NOMO-1 (cell line): ENCODE results near the gene FLNB.
A peak's percentile ranks its signal among the peaks of the same experiment; 100 is the strongest.

Experiments
- DNase-seq, 2 experiments: peaks; one replicate each; lab custom pipeline; 2025; ENCODE audit not compliant: unreplicated experiment in 2 of 2; lab: John Stamatoyannopoulos, UW

Gene FLNB

DNA sequence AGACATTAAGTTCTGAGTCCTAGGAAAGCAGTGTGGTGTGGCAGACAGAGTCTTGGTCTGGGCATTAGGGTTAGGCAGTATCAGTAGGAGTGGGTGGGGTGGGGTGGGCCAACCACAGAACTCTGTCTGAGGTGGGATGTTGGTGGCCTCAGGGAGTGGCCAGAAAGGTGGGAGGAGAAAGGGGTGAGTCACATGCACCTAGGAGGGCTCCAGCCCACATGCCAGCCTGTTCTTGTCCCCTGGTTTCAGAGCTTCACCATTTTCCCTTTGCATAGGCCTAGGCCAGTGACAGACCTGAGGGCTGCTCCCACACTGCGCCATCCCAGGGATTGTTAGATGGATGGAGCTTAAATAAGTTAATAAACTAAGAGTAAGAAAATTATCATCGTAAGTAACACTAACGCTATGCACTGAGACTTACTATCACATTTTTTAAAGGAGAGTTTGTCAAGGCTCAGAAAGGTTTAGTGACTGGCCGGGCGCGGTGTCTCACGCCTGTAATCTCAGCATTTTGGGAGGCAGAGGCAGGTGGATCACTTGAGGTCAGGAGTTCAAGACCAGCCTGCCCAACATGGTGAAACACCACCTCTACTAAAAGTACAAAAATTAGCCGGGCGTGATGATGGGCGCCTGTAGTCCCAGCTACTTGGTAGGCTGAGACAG is 168.7 kb downstream of the FLNB start:
- DNase-seq, result no peak

DNA sequence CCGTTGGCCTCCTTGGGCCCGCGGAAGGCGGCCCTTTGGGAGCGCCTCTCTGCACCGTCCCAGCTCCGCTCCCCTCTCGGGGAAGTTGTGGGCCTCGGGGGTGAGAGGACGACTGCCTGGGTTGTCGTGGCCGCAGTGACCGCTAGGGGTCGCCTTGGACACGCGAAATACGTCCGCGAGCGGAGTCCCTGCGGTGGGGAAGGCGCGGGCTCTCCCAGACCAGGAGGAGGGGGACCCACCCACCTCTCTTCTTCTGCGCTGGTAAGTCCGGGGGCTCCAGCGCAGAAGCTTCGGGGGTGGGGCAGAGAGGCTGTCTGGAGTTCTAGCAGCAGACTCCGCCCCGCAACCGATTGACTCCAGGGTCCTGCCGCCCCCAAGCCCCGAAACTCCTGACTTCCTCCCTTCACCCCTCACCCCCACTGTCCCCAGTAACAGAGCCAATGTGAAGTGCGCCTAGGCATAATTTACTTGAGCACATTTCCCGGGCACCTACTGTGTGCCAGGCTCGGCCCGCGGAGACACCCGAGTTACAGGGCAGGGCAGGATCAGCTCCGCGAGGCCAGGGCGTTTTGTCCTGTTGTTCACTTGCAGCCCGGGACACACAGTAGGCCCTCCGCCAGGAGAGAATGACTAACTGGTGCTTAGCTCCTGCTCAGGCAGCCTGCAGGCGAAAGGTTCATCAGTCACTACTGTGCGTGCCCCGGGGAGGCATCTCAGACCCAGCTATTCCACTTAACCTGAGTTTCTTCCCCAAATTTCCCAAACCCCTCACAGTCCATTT is 169.7 kb downstream of the FLNB start:
- DNase-seq, result peak; percentile 68 to 69

DNA sequence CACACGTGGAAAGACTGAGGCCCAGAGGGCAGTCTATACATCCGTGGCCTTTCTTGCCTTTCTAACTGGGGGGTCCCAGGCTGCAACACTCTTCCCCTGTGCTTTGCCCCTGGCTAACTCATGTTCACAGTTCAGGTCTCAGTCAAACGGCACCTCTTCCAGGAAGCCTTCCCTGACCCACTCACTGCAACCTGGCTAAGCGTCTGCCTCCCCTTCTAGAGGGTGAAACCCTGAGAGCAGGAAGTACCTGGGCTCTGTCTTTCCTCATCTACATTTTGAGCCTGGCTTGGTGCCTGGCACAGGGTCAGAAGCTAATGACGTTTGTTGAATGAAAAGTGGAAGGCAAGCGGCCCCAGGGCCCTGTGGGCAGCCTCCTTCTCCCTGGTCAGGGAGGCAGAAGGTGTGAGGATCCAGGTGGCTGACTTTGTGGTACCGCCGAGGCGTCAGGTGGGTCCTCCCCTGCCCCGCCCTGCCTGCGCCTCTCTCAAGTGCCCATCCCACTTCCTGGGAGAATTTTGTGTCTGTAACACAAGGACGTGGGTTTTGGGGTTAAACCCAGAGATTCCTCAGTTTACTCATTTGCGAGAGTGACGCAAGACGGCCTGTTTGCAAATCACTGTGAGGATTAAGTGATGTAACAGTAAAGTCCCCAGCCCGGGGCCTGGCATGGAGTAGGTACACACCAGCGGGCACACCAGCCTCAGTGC is 170.5 kb downstream of the FLNB start:
- no peak for DNase-seq

DNA sequence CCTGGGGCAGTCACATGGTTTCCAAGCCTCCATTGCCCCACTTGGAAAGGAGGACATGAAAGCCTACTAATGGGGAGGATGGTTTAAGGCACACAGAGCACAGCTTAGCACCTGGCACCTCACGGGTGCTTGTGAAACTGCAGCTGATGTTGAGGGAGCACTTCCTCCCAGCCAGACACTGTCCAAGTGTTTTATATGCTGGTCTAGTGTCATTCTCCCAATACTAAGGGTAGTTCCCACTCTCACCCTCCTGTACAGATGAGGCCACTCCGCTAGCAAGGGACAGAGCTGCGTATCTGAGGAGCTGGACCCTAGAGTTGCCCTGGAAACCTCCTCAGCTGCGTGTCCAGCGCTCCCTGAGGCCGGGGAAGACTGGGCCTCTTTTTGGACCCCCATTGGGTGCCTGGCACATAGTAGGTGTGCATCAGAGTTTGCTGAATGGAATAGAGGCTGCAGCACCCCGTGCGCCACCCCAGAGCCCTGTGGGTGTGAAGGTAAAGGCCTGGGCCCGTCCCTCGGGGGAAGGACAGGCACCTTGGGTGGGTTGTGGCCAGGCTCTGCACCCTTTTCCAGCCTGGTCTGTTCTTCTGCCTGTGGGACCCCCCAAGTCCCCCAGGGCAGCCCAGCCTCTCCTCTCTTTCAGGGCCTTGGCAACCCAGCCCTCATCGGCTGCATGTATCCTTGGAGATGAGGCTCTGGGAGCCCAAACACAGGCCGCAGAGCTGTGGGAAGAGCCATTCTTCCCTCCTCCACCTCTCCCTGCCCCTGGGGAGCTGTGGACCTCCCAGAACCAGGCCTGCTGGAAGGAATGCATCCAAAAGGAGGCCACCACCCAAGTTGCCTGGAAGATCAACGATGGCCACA is 171.2 kb downstream of the FLNB start:
- DNase-seq, result no peak

DNA sequence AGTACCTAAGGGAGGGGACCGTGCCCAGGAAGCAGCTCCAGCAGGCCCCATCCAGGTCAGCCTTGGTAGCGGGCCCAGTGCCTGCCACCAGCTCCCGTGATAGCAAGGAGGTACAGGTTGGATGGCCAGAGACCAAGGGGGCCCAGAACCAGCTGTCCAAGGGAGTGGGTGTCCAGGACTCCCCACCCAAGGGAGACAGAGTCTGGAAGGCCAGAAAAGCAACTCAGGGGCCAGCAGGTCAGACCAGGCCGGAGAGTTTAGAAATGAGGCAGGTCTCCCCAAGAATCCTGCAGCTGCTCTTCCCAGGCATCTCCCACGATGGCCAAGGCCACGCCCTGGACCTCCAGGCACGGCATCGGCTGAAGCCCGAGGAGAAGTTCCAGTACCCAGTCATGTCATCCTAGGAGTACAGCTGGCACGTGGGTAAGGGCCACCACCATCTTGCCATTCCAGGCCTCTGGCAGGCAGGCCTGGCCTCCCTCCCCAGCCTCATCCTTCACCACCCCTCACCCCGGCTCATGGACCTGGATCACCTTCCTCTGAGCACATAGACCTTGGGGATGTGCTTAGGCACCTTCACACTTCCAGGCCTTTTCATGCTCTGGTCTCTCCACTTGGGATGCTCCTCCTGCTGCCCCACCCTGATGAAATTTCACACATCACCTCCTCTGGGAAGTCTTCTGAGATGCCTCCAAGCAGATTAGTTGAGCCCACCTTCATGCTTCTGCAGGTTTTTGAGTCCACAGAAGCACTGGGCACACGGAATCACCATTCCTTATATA is 172.1 kb downstream of the FLNB start:
- DNase-seq, result no peak

DNA sequence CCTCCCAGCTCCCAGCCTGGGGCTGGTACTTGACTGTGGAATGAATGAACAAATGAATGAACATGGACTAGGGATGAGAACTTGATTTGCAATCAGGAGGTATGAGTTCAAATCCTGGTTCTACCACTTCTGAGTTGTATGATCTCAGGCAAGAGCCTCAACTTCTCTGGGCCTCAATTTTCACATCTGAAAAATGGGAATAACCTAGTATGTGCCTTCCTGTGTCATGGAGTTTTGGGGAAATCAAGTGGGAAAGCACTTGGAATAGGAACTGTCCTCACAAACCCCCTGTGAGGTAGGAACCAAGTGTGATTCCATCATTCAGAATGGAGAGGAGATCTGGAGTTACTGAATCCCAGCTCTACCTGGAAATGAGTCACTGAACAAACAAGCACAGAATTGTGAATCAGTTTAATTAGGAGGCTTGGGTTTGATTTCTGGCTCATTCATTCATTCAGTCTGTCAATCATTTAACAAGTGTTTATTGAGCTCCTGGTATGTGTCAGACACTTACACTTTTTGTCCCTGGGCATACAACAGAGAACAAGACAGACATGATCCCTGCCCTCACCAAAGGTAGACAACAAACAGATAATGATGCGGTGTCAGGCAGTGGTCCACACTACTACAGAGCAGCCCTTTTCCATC is 172.8 kb downstream of the FLNB start:
- DNase-seq, result no peak

DNA sequence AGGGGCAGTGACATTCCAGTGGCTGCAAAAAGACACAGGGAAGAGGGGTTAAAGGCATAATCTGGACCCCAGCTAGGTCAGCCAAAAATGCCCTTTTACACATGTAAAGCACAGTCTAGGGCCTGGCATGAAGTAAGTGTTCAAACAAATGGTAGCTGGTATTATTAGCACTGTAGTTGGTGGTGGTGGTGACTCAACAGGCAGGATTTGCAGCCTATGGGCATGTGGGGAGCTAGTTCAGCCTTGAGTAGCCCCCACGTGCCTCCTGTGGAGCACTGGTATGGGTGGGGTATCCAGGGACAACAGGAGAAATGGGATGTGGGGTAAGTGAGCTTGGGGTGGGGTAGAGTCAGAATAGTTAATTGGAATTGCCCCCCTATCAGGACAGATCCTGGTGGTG is 175.0 kb downstream of the FLNB start:
- no peak for DNase-seq

DNA sequence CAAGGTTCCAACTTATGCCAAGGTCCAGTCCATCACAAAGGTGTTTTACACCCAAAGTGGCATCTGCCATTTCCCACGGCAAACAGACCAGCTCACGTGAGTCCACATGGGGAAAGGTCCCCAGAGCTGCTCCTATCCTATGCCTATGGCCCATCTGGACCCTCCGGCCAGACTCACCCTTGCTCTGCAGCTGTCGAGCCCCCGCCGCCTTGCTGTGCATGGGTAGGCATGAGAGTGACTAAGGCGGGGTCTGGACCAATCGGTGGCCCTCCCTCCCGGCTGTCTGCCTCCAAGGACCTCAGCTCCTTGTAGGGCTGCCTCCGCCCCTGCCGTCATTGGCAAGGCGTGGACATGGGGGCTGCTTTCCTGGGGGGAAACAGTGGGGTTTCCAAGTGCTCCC is 175.7 kb downstream of the FLNB start:
- no peak for DNase-seq

DNA sequence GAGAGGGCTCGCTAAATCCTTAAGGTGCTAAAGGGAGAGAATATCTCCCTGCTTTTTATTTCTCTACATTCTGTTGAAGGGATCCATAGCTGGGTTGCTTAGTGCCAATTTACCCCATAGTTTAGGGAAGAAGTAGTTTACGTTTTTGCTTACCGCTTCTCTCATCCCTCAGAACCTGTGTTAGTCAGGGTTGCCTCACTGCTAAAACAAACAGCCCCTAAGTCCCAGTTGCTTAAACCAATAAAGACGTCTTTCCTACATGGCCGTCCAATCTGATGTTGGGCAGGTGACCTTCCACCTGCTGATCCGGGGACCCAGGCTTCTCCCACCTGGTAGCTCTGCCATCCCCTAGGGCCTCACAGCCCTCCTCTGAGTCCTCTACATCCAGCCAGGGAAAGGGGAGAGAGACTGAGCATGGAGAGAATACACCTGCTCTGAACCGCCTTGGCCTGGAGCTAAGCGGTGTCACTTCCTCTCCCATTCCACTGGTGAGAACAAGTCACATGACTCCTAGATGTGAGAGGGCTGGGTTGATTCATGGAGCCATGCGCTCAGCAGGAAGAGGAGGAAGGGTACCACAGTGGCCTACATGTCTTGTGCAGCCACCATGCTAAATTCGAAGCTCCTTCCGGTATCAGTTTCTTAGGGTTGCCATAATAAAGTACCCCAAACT is 176.2 kb downstream of the FLNB start:
- no peak for DNase-seq

DNA sequence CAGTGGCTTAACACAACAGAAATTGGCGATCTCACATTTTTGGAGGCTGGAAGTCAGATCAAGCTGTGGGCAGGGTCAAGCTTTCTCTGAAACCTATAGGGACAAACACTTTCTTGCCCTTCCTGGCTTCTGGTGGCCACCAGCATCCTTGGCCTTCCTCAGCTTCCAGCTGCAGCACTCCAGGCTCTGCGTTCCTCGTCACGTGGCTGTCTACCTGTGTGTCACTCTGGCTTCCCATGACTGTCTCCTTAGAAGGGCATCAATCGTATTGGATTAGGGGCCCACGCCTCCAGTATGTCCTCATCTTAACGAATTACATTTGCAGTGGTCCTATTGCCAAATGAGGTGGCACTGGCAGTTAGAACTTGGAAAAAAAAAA is 176.7 kb downstream of the FLNB start:
- DNase-seq, result no peak

DNA sequence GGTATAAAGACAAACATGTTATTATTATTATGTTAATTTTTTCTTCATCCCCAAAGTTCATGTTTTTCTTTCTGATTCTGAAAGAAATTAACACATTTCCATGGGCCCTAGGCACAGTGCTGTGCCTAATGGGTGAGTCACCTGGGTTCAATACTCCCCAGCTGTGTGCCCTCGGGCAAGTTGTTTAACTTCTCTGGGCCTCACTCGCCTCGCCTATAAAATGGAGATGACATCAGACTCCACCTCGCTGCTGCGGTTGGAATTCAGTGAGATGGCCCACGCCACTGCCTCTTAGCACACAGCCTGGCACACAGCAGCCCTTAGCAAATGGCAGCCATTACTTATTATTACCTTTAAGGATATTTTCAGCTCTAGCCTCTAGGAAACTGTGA is 179.9 kb downstream of the FLNB start:
- no peak for DNase-seq

DNA sequence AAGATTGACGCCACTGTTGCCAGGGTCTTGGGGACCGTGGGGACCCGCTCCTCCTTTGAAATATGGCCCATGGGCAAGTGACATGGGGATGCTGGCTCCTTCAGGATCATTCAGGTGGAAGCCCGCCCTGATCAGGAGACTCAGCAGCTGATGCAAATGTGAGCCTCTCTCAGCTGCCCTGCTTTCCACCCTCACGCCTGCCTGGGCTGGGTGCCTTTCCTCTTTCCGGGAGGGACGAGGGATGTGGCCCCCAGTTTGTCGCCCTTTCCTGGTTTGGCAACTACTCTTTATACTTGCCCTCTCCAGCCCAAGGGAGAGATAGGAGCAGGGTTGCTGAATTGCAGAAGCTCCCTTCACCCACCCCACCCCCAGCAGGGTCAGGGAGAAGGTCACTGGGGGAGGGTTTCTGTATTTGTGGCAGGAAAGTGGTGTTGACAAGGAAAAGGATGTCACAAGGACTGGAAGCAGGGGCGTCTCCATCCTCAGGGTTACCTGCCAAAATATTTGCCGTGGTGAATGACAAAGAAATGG is 180.8 kb downstream of the FLNB start:
- DNase-seq, result no peak

DNA sequence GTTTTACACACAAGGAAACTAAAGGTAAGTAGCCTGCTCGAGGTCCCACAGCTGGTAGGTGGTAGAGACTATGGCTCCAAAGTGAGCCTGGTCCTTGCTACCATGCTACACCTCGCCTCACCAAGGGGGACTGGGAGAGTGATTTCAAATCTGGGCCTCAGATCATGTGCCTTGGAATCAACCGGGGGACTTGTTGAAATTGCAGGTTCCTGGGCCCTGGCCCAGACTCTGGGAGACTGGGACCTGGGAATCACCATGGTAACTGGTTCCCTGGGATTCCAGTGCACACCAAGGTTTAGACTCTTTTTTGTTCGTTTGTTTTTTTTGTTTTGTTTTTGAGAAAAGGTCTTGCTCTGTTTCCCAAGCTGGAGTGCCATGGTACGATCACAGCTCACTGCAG is 181.5 kb downstream of the FLNB start:
- DNase-seq, result no peak

DNA sequence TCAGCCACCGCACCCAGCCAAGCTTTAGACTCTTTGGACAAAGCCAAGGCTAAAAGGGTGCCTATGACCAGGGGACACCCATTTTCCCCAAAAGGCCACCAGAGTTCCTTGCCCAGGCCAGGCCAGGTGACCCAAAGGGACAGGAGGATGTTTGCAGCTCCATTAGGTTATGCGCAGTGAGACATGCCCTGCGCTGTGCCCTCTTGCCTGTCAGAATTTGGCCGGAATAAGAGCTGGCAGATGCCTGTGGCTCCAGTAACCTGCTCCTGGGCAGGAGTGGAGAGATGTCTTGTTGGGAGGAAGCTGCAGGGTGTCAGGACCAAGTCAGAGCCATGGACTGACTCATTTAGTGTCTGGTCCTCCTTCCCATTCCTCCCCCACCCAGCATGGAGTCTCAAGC is 182.1 kb downstream of the FLNB start:
- DNase-seq, result no peak

DNA sequence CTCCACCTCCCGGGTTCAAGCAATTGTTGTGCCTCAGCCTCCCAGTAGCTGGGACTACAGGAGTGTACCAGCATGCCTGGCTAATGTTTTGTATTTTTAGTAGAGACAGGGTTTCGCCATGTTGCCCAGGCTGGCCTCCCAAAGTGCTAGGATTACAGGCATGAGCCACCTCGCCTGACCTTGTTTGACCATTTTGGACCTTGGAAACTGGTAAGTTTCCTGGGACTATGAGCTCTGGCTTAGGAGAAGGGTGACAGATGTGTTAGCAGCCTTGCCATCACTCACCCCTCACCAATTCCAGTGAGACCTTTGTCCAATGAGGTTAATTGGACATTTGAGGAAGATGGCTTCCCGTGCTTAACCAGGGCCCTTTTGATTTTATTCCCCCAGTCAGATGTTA is 182.7 kb downstream of the FLNB start:
- DNase-seq, result no peak

DNA sequence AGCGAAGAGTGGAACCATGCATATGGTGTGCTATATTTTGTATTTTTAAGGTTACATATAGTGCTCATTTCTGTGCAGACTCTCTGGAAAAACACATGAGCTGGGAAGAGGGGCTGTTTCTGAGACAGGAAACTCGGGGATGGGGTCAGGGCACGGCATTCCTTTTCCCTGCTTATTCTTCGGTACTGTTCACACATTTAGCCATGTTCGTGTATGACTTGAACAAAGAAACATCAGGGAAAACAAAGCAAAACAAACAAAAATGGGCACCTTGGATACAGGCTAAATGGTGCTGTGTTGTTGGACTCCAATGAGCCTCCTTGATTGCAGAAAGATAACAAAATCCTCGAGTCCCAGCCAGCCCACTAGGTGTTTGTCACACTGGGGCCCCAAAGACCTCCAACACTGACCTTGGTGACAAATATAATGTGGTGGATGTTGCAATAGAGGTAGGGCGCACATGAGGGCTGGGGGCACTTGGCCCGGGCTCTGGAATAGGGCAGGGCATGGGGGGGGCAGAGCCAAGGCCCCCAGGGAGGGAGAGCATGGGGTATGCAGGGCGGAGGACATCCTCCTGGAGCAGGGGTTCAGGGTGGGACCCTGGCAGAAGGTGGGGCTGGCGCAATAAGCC is 183.3 kb downstream of the FLNB start:
- no peak for DNase-seq

DNA sequence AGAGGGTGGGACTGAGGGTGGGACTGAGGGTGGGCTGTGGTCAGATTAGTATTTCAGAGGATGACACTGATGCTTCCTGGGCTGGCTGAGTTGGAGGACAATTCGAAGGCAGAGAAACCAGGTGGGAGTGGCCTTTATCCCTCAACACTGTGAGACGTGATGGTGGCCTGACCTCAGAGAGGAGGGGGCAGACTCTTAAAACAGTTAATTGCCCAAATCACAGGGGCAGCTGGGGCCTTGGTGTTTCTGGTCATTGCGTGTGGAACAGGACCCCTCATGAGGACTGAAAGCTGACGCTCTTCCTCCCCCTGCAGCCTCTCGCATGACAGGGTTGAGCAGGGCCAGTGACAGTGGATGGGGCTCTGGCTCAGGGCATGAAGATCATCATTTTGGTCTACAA is 183.8 kb downstream of the FLNB start:
- no peak for DNase-seq

DNA sequence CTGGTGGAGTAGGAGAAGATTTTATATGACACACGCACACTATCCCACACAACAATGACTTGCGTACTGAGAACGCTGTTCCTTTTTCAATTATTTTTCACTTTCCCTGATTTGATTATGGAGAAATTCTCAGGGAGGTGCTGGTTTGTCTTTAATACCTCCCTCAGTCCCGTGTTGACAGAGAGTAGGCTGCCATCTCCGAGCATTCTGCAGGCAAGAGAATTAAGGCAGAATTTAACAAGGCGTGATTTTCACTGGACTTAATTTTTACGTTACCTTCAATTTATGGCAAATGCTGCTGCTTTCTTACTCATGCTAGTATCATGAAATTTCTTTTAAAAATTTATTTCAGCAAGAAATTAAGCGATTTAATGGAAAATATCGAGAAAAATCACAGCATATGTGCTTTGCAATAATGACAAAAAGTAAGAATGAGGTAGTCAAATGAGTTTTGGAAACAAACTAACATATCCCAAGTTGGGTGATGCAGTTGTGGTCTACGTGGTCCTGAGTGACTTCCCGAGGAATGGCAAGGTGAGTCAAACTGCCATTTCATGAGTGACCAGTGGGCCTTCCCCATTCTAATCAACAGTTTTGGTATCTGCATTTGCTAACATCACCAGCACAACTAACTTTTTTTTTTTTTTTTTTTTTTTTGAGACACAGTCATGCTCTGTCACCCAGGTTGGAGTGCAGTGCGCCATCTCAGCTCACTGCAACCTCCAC is 185.6 kb downstream of the FLNB start:
- DNase-seq, result no peak
